Ascending aorta (tissue), 2 donors: ENCODE measurements around the gene SRSF1. TPM values are rescaled to one million over a fixed set of nuclear protein-coding genes. Genes with fewer than 3 reads are reported as not detected.
A peak's percentile ranks its signal among the peaks of the same experiment; 100 is the strongest.

Experiments
- DNase-seq, 2 donors: peaks; one replicate each; pipeline ENCODE4 v3.0.0-alpha.2; 2019; ENCODE audit warnings: low spot score in 2 of 2
- H3K27ac ChIP-seq, 2 donors: fragments of 200-600 bp; sonication (generic); one replicate each; pipeline ENCODE4 v1.5.1; 2016 to 2017; ENCODE audit warnings: mild to moderate bottlenecking in 1 of 2
- H3K27me3 ChIP-seq: fragments of 200-600 bp; sonication (generic); one replicate; pipeline ENCODE4 v1.5.1; 2017
- H3K36me3 ChIP-seq, 2 donors: fragments of 200-600 bp; sonication (generic); one replicate each; pipeline ENCODE4 v1.5.1; 2016
- H3K4me1 ChIP-seq, 2 donors: fragments of 200-600 bp; sonication (generic); one replicate each; pipeline ENCODE4 v1.5.1; 2016 to 2017; ENCODE audit warnings: mild to moderate bottlenecking in 1 of 2
- H3K4me3 ChIP-seq, 2 donors: fragments of 200-600 bp; sonication (generic); one replicate each; pipeline ENCODE4 v1.5.1; 2016 to 2017; ENCODE audit warnings: mild to moderate bottlenecking in 1 of 2
- H3K9me3 ChIP-seq, 2 donors: fragments of 200-600 bp; sonication (generic); one replicate each; pipeline ENCODE4 v1.5.1; 2016
- intact Hi-C: fragments of 100-400 bp; cut with DNase I; formaldehyde crosslinking; loops from one replicate; pipeline ENCODE4 v1.15.1; 2023
- total RNA-seq: library from RNA; depleted of rRNA; stranded (reverse); fragments of >200 nt; gene quantifications from one replicate; pipeline ENCODE4 v1.1.0, GENCODE V29; 2016
- TF ChIP-seq, protein P1 (sequence below), 3 experiments: fragments of 200-600 bp in 2 of 3; fragments of 450-650 bp in 1 of 3; sonication (generic) in 2 of 3; IDR thresholded peaks; one replicate each; pipeline ENCODE4 v1.5.1; 2016 to 2019; ENCODE audit warnings: antibody characterized with exemption in 3 of 3, mild to moderate bottlenecking in 1 of 3, moderate library complexity in 1 of 3

The SRSF1 gene, protein sequence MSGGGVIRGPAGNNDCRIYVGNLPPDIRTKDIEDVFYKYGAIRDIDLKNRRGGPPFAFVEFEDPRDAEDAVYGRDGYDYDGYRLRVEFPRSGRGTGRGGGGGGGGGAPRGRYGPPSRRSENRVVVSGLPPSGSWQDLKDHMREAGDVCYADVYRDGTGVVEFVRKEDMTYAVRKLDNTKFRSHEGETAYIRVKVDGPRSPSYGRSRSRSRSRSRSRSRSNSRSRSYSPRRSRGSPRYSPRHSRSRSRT
- 89.4 TPM for total RNA-seq

GRCh38 chr17:58006924-58007780, at the start of gene SRSF1:
SRSF1 (minus strand) TSS chr17:58007246; CDS start chr17:58007137, 109 bp downstream.
- H3K27ac ChIP-seq: peak within 1 kb of the TSS; percentile 96 to 99
- peaks cover 4 to 33% of the 10 kb centered on the region in 2 donors for H3K4me1 ChIP-seq
- no peaks in the 10 kb centered on the region for H3K9me3 ChIP-seq
- TF ChIP-seq, protein P1, sequence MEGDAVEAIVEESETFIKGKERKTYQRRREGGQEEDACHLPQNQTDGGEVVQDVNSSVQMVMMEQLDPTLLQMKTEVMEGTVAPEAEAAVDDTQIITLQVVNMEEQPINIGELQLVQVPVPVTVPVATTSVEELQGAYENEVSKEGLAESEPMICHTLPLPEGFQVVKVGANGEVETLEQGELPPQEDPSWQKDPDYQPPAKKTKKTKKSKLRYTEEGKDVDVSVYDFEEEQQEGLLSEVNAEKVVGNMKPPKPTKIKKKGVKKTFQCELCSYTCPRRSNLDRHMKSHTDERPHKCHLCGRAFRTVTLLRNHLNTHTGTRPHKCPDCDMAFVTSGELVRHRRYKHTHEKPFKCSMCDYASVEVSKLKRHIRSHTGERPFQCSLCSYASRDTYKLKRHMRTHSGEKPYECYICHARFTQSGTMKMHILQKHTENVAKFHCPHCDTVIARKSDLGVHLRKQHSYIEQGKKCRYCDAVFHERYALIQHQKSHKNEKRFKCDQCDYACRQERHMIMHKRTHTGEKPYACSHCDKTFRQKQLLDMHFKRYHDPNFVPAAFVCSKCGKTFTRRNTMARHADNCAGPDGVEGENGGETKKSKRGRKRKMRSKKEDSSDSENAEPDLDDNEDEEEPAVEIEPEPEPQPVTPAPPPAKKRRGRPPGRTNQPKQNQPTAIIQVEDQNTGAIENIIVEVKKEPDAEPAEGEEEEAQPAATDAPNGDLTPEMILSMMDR (IDR thresholded peaks at IDR 0.05): no peak
- peak; percentile 81 to 98 for DNase-seq
- no peaks in the 10 kb centered on the region for H3K27me3 ChIP-seq
- intact Hi-C loops: loop anchor here (1.0 to 10.0 kb wide), 9 partner anchors 18 to 1045 kb away; partner anchors contain the start of genes COIL, DYNLL2, MKS1 and MSI2
- H3K4me3 ChIP-seq: peak within 1 kb of the TSS; percentile 84 to 85
- H3K36me3 ChIP-seq: peaks cover 25 to 37% of the 10 kb centered on the region in 2 donors

GRCh38 chr17:58056476-58056875, 49.4 kb upstream of the SRSF1 start:
- no peak overlapping the region for H3K4me3 ChIP-seq
- TF ChIP-seq, protein P1 (IDR thresholded peaks at IDR 0.05): no peak
- no peaks in the 10 kb centered on the region for H3K27me3 ChIP-seq
- intact Hi-C loops: no loop called here
- H3K27ac ChIP-seq: no peak overlapping the region
- peak in 1 of 2 donors; percentile 21 for DNase-seq
- H3K9me3 ChIP-seq: no peaks in the 10 kb centered on the region
- H3K4me1 ChIP-seq: no peaks in the 10 kb centered on the region
- no peaks in the 10 kb centered on the region for H3K36me3 ChIP-seq

DNA sequence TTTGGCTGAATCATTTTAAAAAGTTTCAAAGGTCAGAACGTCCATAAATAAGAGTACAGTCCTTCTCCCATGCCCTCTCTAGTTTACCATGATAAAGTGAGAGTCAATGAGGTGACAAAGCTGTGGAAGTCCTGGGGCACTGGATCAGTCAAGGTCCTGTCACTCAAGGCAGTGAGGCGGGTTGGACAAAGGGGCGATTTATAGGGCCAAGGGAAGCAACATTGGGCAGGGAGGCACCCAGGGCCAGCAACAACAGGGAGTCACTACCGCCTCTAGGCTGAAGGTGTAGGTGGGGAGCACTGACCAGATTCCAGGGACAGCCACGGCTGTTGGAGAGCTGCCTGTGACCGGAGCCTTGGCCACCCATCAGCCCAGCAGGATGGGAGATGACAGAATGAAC, 47.6 kb upstream of the SRSF1 start:
- Histone ChIP-seq H3K36me3 (no peaks in the 10 kb centered on the region), H3K9me3 (no peaks in the 10 kb centered on the region), H3K4me3 (no peak overlapping the region), H3K4me1 (no peaks in the 10 kb centered on the region), H3K27me3 (no peaks in the 10 kb centered on the region), H3K27ac (no peak overlapping the region)
- TF ChIP-seq, protein P1 (IDR thresholded peaks at IDR 0.05): no peak
- intact Hi-C loops: no loop called here
- no peak for DNase-seq

GRCh38 chr17:58052945-58053715, 46.1 kb upstream of the SRSF1 start:
- Histone ChIP-seq H3K4me3 (no peak overlapping the region), H3K4me1 (no peaks in the 10 kb centered on the region), H3K36me3 (no peaks in the 10 kb centered on the region), H3K27me3 (no peaks in the 10 kb centered on the region), H3K27ac (no peak overlapping the region), H3K9me3 (no peaks in the 10 kb centered on the region)
- intact Hi-C loops: no loop called here
- no peak for DNase-seq
- TF ChIP-seq, protein P1 (IDR thresholded peaks at IDR 0.05): no peak

- H3K9me3 ChIP-seq: no peaks in the 10 kb centered on the region
- H3K27ac ChIP-seq: no peak overlapping the region
- H3K36me3 ChIP-seq: no peaks in the 10 kb centered on the region
- H3K4me3 ChIP-seq: no peak overlapping the region
- DNase-seq: no peak
- TF ChIP-seq, protein P1 (IDR thresholded peaks at IDR 0.05): no peak
- H3K27me3 ChIP-seq: no peaks in the 10 kb centered on the region
- no peaks in the 10 kb centered on the region for H3K4me1 ChIP-seq
- intact Hi-C loops: no loop called here
Observed at GRCh38 chr17:58052407-58052806, 45.4 kb upstream of the SRSF1 start.
